Fibroblast of skin of right quadriceps (primary cell): Measurements from ENCODE around the gene DPEP2NB.
"Not testable (repeated sequence)": the region's sequence is repeated elsewhere in the genome, so short reads cannot be mapped to it uniquely, and the experiment has no call there.

Experiments used
- DNase-seq: peaks from one replicate; pipeline ENCODE4 v3.0.0-alpha.2; 2013

The DPEP2NB gene, protein sequence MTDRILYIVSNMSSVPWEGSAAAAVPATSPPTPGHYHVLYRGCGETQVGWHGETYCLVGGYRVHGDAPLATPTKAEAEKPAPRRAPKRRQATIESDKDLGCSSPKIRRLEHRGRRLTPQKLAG

DNA sequence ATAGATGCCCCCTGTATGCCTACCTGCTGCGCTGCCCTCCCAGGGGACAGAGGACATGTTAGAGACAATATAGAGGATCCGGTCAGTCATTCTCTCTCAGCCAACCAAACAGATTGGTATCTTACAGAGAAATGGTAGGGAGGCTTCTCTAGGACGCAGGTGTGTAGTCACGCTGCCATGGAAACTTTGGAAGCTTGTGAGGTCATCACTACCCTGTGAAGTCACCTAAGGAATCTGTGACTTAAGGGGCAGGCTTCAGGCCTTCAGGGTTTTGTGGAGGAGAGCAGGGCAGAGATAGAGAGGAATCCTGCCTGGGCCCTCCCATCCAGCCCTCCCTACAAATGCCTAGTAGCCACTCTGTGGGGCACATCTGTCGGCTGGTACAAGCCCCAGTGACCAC lies at the start of gene DPEP2NB:
Gene DPEP2NB (minus strand): TSS at position 231 of the 400 bp plus-strand sequence. CDS start 141 bp downstream, at position 90.
- DNase-seq, result no peak

- peak; percentile 70 for DNase-seq
These were observed 49.2 kb upstream of the DPEP2NB start for GRCh38 chr16:68064791-68065365.

DNA sequence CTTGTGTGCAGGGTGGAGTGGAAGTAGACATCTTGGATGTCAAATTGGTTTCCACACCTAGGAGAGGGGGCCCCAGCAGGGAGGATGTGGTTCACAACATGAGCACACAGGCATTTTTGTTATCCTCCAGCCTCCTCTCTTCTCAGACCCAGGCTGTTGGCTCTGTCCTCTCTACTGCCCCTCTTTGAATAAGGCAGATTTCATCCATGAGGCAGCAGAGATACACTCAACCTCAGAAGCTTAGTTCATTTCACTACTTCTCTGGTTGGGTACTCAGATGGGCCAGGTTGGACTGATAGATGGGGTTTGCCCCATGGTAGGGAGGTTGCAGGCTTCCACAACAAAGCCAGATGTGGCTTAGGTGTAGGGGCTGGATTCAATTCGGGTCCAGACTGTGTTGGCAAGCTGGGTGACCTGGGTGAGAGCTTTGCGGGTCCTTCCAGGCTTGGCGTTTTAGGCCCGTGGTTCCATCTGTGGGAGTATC lies 47.2 kb upstream of the DPEP2NB start:
- no peak for DNase-seq

DNA sequence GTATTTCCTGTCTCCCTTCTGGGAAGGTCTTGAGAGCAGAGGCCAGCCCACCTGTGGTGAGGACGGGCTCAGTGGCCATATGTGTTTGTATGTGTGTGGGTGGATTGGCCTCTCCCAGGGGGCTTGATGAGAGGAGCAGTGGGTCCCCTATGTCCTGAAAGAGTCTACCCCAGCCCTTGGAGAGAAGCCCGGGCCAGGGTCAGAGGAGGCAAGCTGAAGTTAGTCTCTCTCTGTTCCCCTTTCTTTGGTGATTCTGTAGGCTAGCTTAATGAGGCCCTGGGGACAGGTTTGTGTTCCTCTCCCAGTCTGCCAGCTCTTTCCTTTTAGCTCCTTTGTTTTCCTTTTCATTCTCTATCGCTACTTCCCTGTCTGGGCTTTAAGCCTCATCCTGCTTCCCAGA lies 45.7 kb upstream of the DPEP2NB start:
- no peak for DNase-seq

GRCh38 chr16:68059804-68060203 lies 44.1 kb upstream of the DPEP2NB start:
- DNase-seq, result no peak

DNA sequence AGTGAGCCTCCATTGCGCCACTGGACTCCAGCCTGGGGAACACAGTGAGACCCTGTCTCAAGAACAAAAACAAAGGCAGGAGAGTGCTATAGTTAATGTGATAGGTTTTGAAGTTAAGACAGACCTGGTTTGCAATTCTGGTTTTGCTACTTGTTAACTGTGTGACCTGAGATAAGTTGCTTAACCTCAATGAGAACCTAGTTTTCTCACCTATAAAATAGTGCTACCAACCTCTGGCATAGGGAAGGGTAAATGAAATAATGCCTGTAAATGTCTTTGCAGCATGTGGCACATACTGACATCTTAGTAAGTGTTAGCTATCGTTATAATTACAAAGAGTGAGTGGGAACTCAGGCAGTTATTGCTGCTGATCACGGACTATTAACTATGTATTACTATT lies 39.7 kb upstream of the DPEP2NB start:
- DNase-seq, result no peak

GRCh38 chr16:68049449-68049848 lies 33.7 kb upstream of the DPEP2NB start:
- no peak for DNase-seq

DNA sequence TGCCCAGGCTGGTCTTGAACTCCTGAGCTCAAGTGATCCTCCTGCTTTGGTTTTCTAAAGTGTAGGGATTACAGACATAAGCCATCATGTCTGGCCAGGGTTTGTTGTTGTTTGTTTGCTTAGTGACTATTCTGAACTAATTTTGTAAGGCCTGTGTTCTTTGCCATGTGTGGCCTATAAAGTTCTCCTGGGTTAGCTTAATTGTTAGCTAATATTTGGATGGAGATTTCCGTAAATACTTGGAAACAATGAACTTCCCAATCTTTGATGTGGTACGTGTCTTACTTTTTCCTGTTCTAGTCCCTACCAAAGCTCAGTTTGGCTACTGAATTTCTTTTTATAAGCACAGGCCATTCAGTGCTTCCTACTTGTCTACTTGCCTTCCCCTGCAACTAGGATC lies 32.3 kb upstream of the DPEP2NB start:
- DNase-seq, result no peak

GRCh38 chr16:68046106-68046505 lies 30.4 kb upstream of the DPEP2NB start:
- no peak for DNase-seq

DNA sequence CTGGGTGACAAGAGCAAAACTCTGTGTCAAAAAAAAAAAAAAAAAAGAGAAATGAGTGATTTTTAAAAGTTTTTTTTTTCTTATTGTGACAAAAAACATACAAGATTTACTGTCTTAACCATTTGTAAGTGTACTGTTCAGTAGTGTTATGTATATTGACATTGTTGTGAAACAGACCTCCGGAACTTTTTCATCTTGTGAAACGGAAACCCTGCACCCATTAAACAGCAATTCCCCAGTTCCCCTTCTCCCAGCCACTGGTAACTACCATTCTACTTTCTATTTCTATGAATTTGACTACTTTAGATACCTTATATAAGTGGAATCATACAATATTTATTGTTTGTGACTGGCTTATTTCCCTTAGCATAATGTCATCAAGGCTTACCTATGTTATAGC lies 26.1 kb upstream of the DPEP2NB start:
- no peak for DNase-seq

DNA sequence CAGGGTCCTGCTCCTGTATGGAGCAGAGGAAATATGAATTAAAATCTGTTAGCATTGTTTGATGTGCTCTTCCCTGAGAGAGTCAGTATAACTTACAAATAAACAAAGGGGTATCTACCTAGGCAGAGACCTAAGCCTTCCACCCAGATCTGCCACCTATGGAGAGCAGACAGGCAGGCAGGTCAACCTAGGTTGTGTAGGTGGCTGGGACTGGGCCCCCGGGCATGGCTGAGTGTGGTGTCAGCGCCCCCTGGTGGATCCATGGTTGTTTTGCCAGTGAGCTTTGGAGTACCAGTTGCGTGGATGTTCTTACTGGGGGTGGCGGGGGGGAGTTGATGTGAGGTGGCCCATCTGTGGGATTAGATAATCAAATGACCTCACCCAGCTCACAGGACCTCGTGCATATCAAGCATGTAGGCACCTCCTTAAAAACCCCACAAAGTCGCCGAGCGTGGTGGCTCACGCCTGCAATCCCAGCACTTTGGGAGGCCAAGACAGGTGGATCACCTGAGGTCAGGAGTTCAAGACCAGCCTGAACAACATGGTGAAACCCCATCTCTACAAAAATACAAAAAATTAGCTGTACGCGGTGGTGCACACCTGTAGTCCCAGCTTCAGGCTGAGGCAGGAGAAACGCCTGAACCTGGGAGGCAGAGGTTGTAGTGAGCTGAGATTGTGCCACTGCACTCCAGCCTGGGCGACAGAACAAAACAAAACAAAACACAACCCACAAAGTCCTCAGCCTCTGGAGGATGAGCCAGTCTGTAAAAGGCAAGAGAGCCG lies 25.0 kb upstream of the DPEP2NB start:
- DNase-seq, result peak; percentile 42

DNA sequence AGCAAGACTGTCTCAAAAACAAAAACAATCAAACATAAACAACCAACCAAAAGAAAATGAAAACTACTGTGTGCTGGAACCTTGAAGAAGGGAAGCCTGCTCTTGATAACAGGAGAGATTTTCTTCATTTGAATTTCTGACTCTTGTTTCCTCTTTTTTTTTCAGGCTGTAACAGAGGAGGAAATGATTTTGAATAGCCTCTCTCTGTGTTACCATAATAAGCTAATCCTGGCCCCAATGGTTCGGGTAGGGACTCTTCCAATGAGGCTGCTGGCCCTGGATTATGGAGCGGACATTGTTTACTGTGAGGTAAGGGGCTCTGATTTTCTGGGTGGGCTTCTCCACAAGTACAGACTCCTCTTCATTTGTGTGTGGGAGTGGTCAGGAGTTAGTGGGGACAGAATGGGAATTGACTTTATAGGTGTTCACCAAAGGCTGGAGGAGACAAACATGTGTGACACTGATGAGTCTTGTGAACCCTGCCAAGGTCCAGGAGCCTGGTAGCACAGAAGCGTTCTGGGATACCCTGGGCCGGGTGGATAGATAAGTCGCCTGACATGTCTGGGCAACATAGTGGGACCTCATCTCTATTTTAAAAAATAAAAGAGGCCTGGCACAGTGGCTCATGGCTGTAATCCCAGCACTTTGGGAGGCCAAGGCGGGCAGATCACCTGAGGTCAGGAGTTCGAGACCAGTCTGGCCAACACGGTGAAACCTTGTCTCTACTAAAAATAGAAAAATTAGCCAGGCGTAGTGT lies 22.3 kb upstream of the DPEP2NB start:
- no peak for DNase-seq

GRCh38 chr16:68035227-68035626 lies 19.5 kb upstream of the DPEP2NB start:
- no peak for DNase-seq

GRCh38 chr16:68033101-68033500 lies 17.4 kb upstream of the DPEP2NB start:
- DNase-seq, result no peak

- no peak for DNase-seq
These were observed 16.2 kb upstream of the DPEP2NB start for GRCh38 chr16:68031951-68032350.

- not testable (repeated sequence) for DNase-seq
These were observed 14.4 kb upstream of the DPEP2NB start for GRCh38 chr16:68030108-68030507.

- DNase-seq, result no peak
These were observed 13.3 kb upstream of the DPEP2NB start for GRCh38 chr16:68028996-68029395.

- DNase-seq, result peak; percentile 91
These were observed 7.2 kb upstream of the DPEP2NB start, which contains the start of the genes DDX28 and DUS2 for GRCh38 chr16:68022728-68023537. Gene DDX28, minus strand, starts transcription at chr16:68023232. Its CDS starts 30 bp downstream, at chr16:68023202. Gene DUS2, plus strand, starts transcription at chr16:68023284. Its CDS starts 14,740 bp downstream, at chr16:68038024.

- DNase-seq, result no peak
These were observed 6.6 kb upstream of the DPEP2NB start for GRCh38 chr16:68022278-68022727.

GRCh38 chr16:68021490-68021889 lies 5.8 kb upstream of the DPEP2NB start:
- no peak for DNase-seq

GRCh38 chr16:68019167-68019680 lies 3.5 kb upstream of the DPEP2NB start:
- DNase-seq, result no peak

- DNase-seq, result no peak
These were observed 2.3 kb downstream of the DPEP2NB start for GRCh38 chr16:68013440-68013839.
